Fibroblast of lung (primary cell): ENCODE results near the gene AK5. TPM values are rescaled to one million over a fixed set of nuclear protein-coding genes. Genes with fewer than 3 reads are reported as not detected.

Source experiments
- DNase-seq, 2 donors: peaks; one replicate each; pipeline versions ENCODE4 v3.0.0 to v3.0.0-alpha.2; 2010; ENCODE audit warnings: low read depth in 2 of 2
- H2AFZ ChIP-seq: 2 replicates; pipeline ENCODE4 v1.5.1; 2012; ENCODE audit warnings: low read length, control low read depth, inconsistent platforms
- H3K27ac ChIP-seq: 2 replicates; pipeline ENCODE4 v1.5.1; 2011; ENCODE audit warnings: low read length, control low read depth; ENCODE audit not compliant: insufficient read depth
- H3K27me3 ChIP-seq: 2 replicates; pipeline ENCODE4 v1.5.1; 2011; ENCODE audit warnings: mild to moderate bottlenecking, low read length; ENCODE audit not compliant: control insufficient read depth, insufficient read depth
- H3K36me3 ChIP-seq: 2 replicates; pipeline ENCODE4 v1.5.1; 2011; ENCODE audit warnings: low read length; ENCODE audit not compliant: control insufficient read depth, insufficient read depth
- H3K4me1 ChIP-seq: 2 replicates; pipeline ENCODE4 v1.5.1; 2011; ENCODE audit warnings: low read length; ENCODE audit not compliant: control insufficient read depth, insufficient read depth; ENCODE audit errors: extremely low read depth
- H3K4me2 ChIP-seq: 2 replicates; pipeline ENCODE4 v1.5.1; 2011; ENCODE audit warnings: low read length, control low read depth; ENCODE audit not compliant: insufficient read depth; ENCODE audit errors: extremely low read depth
- H3K4me3 ChIP-seq, 4 experiments: fragments of 200-600 bp in 1 of 4; sonication (generic) in 1 of 4; replicated peaks in 1 of 4; 2 replicates each; pipeline ENCODE4 v1.5.1; 2011 to 2016; ENCODE audit warnings: low read length in 4 of 4, low read depth in 3 of 4, mild to moderate bottlenecking in 3 of 4, control low read depth in 2 of 4, inconsistent platforms in 1 of 4, mixed read lengths in 1 of 4; ENCODE audit not compliant: insufficient read depth in 1 of 4; ENCODE audit errors: control extremely low read depth in 1 of 4
- H3K79me2 ChIP-seq: 2 replicates; pipeline ENCODE4 v1.5.1; 2012; ENCODE audit warnings: mild to moderate bottlenecking, low read length, inconsistent platforms; ENCODE audit not compliant: control insufficient read depth, insufficient read depth
- H3K9ac ChIP-seq: 2 replicates; pipeline ENCODE4 v1.5.1; 2011; ENCODE audit warnings: mild to moderate bottlenecking, low read length, control low read depth; ENCODE audit not compliant: insufficient read depth
- H3K9me3 ChIP-seq: 2 replicates; pipeline ENCODE4 v1.5.1; 2012; ENCODE audit warnings: low read depth, low read length; ENCODE audit not compliant: control insufficient read depth, insufficient read depth
- H4K20me1 ChIP-seq: 2 replicates; pipeline ENCODE4 v1.5.1; 2011; ENCODE audit warnings: low read length; ENCODE audit not compliant: control insufficient read depth, insufficient read depth; ENCODE audit errors: extremely low read depth
- EZH2 ChIP-seq: IDR thresholded peaks from 2 replicates; pipeline ENCODE4 v1.5.1; 2012; ENCODE audit warnings: low read length, control low read depth, mild to moderate bottlenecking; ENCODE audit errors: missing control alignments
- polyA plus RNA-seq, 2 donors: library from polyadenylated mRNA; depleted of rRNA in 1 of 2; stranded (reverse) in 1 of 2; unstranded in 1 of 2; fragments of >200 nt; gene quantifications; 2 replicates each; pipeline ENCODE4 v1.2.1, GENCODE V29; 2011 to 2012; ENCODE audit warnings: missing spikeins in 1 of 2
- total RNA-seq: library from RNA; depleted of rRNA; stranded (reverse); fragments of >200 nt; gene quantifications from 2 replicates; pipeline ENCODE4 v1.2.1, GENCODE V29; 2014
- TF ChIP-seq, protein P1 (sequence below), 2 donors: IDR thresholded peaks in 1 of 2; conservative IDR thresholded peaks in 1 of 2; 1 replicate in 1 of 2; 2 replicates in 1 of 2; pipeline ENCODE4 v1.5.1; 2011 to 2012; ENCODE audit warnings: low read length in 2 of 2, control low read depth in 1 of 2, inconsistent platforms in 1 of 2, low read depth in 1 of 2, mild to moderate bottlenecking in 1 of 2

AK5 gene
- total and polyA plus RNA-seq, 2 donors (not counting 1 experiment from before 2014, with no cell fraction given) = 37.9 to 87.7 TPM

- Histone ChIP-seq H3K4me3 (no peak overlapping the region), H2AFZ (no peak overlapping the region), H3K27me3 (no peaks in the 10 kb centered on the region), H3K9me3 (no peaks in the 10 kb centered on the region), H4K20me1 (no peaks in the 10 kb centered on the region), H3K27ac (no peak overlapping the region), H3K4me2 (no peak overlapping the region), H3K79me2 (peaks cover 9% of the 10 kb centered on the region), H3K36me3 (no peaks in the 10 kb centered on the region), H3K9ac (no peak overlapping the region), H3K4me1 (no peaks in the 10 kb centered on the region)
- no peak for DNase-seq
- TF ChIP-seq, protein P1, sequence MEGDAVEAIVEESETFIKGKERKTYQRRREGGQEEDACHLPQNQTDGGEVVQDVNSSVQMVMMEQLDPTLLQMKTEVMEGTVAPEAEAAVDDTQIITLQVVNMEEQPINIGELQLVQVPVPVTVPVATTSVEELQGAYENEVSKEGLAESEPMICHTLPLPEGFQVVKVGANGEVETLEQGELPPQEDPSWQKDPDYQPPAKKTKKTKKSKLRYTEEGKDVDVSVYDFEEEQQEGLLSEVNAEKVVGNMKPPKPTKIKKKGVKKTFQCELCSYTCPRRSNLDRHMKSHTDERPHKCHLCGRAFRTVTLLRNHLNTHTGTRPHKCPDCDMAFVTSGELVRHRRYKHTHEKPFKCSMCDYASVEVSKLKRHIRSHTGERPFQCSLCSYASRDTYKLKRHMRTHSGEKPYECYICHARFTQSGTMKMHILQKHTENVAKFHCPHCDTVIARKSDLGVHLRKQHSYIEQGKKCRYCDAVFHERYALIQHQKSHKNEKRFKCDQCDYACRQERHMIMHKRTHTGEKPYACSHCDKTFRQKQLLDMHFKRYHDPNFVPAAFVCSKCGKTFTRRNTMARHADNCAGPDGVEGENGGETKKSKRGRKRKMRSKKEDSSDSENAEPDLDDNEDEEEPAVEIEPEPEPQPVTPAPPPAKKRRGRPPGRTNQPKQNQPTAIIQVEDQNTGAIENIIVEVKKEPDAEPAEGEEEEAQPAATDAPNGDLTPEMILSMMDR (conservative IDR thresholded peaks at IDR 0.05 in 1 of 2, IDR thresholded peaks at IDR 0.05 in 1 of 2; ENCODE audit: low read depth in 1 of 2, low read length in 2 of 2) = no peak
- TF ChIP-seq EZH2 = no peak
Measured at GRCh38 chr1:77590651-77591050, 308.8 kb downstream of the AK5 start.

DNA sequence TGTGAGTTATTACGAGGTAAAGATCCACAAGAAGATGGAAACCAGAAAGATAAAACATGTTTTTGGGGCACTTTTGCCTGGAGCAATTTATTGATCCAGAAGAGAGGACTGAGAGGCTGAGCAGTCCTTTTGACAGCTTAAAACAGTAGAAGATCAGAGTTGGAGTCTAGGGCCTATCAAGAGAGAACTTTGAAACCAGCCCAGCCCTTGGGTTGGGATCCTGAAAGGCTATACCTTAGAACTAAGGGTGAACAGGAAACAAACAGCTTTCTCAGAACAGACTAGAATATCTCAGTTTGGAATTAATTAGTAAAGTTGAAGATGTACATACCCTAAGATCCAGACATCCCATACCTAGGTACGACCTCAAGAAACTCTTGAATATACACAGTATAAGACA is 311.1 kb downstream of the AK5 start:
- Histone ChIP-seq H3K79me2 (peaks cover 6% of the 10 kb centered on the region), H3K4me2 (no peak overlapping the region), H3K36me3 (no peaks in the 10 kb centered on the region), H3K27me3 (no peaks in the 10 kb centered on the region), H3K4me3 (no peak overlapping the region), H3K4me1 (no peaks in the 10 kb centered on the region), H4K20me1 (no peaks in the 10 kb centered on the region), H3K9me3 (no peaks in the 10 kb centered on the region), H2AFZ (no peak overlapping the region), H3K9ac (no peak overlapping the region), H3K27ac (no peak overlapping the region)
- DNase-seq = no peak
- TF ChIP-seq, protein P1 (conservative IDR thresholded peaks at IDR 0.05 in 1 of 2, IDR thresholded peaks at IDR 0.05 in 1 of 2; ENCODE audit: low read depth in 1 of 2, low read length in 2 of 2) = no peak
- TF ChIP-seq EZH2 = no peak

DNA sequence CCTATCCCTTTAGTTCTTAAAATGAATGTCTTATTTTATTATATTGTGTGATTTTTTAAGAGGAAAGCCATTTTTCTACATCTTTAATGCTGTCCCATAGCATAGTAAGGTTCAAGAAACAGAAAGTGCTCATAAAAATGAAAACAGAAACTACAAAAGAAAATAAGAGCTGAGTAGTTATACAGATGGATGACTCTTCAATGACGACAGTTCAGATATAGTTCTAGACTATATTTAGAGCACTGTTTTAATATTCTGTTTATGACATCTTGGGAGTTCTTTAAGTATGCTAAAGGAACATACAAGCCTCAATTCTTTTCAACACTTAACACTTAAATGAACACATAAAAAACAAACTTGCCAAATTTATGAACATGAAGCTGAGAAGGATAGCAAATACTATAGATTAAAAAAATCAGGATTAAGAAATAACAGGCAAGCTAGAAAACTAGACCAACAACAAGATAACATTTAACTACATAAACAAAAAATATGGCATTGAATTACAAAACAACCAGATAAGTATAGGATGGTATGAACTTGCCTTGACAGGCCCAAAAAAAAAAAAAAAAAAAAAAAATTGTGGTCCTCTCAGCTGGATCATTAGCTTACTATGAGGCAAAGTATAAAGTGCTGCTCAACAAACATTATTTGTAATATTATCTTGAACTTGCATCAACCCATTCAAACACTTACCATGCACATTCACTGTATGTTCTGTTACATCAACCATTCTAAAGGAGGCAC is 312.7 kb downstream of the AK5 start:
- no peaks in the 10 kb centered on the region for H3K36me3 ChIP-seq
- H3K79me2 ChIP-seq = peaks cover 6% of the 10 kb centered on the region
- H3K9ac ChIP-seq = no peak overlapping the region
- H2AFZ ChIP-seq = no peak overlapping the region
- no peak for TF ChIP-seq EZH2
- TF ChIP-seq, protein P1 (conservative IDR thresholded peaks at IDR 0.05 in 1 of 2, IDR thresholded peaks at IDR 0.05 in 1 of 2; ENCODE audit: low read depth in 1 of 2, low read length in 2 of 2) = no peak
- H4K20me1 ChIP-seq = no peaks in the 10 kb centered on the region
- no peaks in the 10 kb centered on the region for H3K4me1 ChIP-seq
- DNase-seq = peak in 1 of 2 donors; percentile 19
- no peak overlapping the region for H3K27ac ChIP-seq
- H3K27me3 ChIP-seq = no peaks in the 10 kb centered on the region
- no peaks in the 10 kb centered on the region for H3K9me3 ChIP-seq
- H3K4me2 ChIP-seq = no peak overlapping the region
- no peak overlapping the region for H3K4me3 ChIP-seq
